ENCODE data around the gene CECR2.

The CECR2 gene

DNA sequence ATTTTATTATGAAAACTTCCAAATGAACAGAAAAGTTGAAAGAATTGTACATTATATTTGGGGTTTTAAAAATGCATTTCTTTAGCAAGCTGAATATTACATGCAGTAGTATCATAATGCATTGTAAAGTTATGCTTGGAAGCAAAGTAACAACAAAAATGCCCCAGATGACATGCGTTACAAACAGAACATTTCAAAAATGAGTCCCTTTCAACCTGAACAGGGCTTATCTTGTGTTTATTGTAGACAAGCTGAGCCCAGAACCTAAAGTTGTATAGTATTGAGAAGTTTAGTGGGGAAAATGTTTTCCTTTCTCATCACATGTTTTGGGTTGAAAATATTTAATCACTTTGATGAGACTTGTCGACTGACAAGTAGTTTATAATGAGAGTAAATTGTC is 68.8 kb downstream of the CECR2 start:
- no peak overlapping the region for H3K4me3 ChIP-seq (replicated peaks; ENCODE audit: insufficient read depth, low read length)
- TF ChIP-seq, protein P1, sequence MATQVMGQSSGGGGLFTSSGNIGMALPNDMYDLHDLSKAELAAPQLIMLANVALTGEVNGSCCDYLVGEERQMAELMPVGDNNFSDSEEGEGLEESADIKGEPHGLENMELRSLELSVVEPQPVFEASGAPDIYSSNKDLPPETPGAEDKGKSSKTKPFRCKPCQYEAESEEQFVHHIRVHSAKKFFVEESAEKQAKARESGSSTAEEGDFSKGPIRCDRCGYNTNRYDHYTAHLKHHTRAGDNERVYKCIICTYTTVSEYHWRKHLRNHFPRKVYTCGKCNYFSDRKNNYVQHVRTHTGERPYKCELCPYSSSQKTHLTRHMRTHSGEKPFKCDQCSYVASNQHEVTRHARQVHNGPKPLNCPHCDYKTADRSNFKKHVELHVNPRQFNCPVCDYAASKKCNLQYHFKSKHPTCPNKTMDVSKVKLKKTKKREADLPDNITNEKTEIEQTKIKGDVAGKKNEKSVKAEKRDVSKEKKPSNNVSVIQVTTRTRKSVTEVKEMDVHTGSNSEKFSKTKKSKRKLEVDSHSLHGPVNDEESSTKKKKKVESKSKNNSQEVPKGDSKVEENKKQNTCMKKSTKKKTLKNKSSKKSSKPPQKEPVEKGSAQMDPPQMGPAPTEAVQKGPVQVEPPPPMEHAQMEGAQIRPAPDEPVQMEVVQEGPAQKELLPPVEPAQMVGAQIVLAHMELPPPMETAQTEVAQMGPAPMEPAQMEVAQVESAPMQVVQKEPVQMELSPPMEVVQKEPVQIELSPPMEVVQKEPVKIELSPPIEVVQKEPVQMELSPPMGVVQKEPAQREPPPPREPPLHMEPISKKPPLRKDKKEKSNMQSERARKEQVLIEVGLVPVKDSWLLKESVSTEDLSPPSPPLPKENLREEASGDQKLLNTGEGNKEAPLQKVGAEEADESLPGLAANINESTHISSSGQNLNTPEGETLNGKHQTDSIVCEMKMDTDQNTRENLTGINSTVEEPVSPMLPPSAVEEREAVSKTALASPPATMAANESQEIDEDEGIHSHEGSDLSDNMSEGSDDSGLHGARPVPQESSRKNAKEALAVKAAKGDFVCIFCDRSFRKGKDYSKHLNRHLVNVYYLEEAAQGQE (IDR thresholded peaks at IDR 0.05; ENCODE audit: insufficient replicate concordance, low read depth) = no peak
- no peak for TF ChIP-seq GABPA (IDR thresholded peaks at IDR 0.05; ENCODE audit: low read depth)
- TF ChIP-seq SPI1 (IDR thresholded peaks at IDR 0.05; ENCODE audit: borderline replicate concordance, low read depth) = no peak
- TF ChIP-seq POLR2AphosphoS5 (IDR thresholded peaks at IDR 0.05; ENCODE audit: low read depth) = no peak
- TF ChIP-seq, protein P2, sequence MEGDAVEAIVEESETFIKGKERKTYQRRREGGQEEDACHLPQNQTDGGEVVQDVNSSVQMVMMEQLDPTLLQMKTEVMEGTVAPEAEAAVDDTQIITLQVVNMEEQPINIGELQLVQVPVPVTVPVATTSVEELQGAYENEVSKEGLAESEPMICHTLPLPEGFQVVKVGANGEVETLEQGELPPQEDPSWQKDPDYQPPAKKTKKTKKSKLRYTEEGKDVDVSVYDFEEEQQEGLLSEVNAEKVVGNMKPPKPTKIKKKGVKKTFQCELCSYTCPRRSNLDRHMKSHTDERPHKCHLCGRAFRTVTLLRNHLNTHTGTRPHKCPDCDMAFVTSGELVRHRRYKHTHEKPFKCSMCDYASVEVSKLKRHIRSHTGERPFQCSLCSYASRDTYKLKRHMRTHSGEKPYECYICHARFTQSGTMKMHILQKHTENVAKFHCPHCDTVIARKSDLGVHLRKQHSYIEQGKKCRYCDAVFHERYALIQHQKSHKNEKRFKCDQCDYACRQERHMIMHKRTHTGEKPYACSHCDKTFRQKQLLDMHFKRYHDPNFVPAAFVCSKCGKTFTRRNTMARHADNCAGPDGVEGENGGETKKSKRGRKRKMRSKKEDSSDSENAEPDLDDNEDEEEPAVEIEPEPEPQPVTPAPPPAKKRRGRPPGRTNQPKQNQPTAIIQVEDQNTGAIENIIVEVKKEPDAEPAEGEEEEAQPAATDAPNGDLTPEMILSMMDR (IDR thresholded peaks at IDR 0.05; ENCODE audit: insufficient read depth, low read length) = no peak
- H3K27me3 ChIP-seq (ENCODE audit: insufficient read depth, poor library complexity, severe bottlenecking) = no peaks in the 10 kb centered on the region
- DNase-seq (ENCODE audit: low read depth in 1 of 2, low spot score in 1 of 2) = no peak
- H3K27ac ChIP-seq (replicated peaks) = no peak overlapping the region

DNA sequence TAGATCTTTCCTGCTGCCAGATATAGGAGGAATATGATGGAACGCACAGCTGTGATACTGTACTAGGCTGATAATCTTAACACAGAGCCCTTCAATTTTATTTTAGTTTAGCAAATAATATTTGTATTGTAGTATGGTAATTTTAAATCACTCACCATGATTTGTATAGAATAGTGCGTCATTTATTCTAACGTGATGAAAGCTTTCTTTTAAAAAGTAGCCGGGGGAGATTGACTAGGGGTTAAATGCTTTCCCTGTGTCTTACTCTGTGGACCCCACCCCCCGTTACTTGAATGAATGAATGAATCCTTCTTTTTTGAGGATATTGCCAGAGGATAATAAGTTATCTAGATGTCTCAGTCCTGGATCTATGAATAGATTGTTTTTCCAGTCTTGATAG is 72.1 kb downstream of the CECR2 start:
- Histone ChIP-seq H3K27ac (replicated peaks) (no peak overlapping the region), H3K27me3 (ENCODE audit: insufficient read depth, poor library complexity, severe bottlenecking) (no peaks in the 10 kb centered on the region), H3K4me3 (replicated peaks; ENCODE audit: insufficient read depth, low read length) (no peak overlapping the region)
- DNase-seq (ENCODE audit: low read depth in 1 of 2, low spot score in 1 of 2) = no peak
- TF ChIP-seq, protein P2 (IDR thresholded peaks at IDR 0.05; ENCODE audit: insufficient read depth, low read length) = no peak
- TF ChIP-seq POLR2AphosphoS5 (IDR thresholded peaks at IDR 0.05; ENCODE audit: low read depth) = no peak
- TF ChIP-seq, protein P1 (IDR thresholded peaks at IDR 0.05; ENCODE audit: insufficient replicate concordance, low read depth) = no peak
- no peak for TF ChIP-seq SPI1 (IDR thresholded peaks at IDR 0.05; ENCODE audit: borderline replicate concordance, low read depth)

DNA sequence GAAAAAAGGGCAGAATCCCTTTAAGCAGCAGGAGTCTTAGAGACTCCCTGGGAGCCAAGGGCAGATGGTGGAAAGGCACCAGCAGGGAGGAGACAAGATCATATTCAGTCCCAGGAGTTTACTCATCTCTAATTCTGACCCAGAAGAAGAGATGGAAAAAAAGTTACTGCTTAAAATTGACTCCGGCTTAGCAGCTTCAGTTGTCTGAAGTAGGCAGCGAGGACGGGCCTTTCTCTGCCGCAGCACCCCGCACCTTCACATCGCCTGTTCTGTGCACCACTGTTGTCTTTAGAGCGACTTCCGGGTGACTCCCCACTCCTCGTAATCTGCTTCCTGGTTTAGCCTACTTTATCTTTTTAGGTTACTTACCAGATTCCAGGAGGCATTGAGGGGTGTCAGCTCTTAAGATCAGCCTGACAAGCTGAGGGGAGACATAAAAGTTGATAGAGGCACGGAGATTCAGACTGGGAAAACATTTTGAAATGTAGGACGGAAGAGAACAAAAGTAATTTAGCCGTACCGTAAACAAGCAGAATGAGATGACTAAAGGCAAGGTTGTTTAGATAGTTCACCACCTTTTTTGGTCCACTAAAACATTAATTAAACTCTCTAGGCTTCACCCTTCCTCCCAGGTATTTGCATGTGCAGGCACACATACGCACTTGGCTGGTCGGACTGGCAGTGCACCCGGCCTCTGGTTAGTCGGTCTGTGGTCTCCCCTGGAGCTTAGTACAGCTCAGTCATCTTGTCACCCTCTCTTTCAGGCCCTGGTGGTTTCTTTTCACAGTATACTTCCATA is 74.3 kb downstream of the CECR2 start:
- Histone ChIP-seq H3K4me3 (replicated peaks; ENCODE audit: insufficient read depth, low read length) (no peak overlapping the region), H3K27me3 (ENCODE audit: insufficient read depth, poor library complexity, severe bottlenecking) (no peaks in the 10 kb centered on the region), H3K27ac (replicated peaks) (no peak overlapping the region)
- no peak for DNase-seq (ENCODE audit: low read depth in 1 of 2, low spot score in 1 of 2)
- TF ChIP-seq SPI1 (IDR thresholded peaks at IDR 0.05; ENCODE audit: borderline replicate concordance, low read depth) (no peak), GABPA (IDR thresholded peaks at IDR 0.05; ENCODE audit: low read depth) (no peak), POLR2AphosphoS5 (IDR thresholded peaks at IDR 0.05; ENCODE audit: low read depth) (no peak)
- TF ChIP-seq, protein P1 (IDR thresholded peaks at IDR 0.05; ENCODE audit: insufficient replicate concordance, low read depth) = no peak
- TF ChIP-seq, protein P2 (IDR thresholded peaks at IDR 0.05; ENCODE audit: insufficient read depth, low read length) = no peak
